NOMO-1 (cell line): ENCODE results near the gene TRIP12.
"Not testable (repeated sequence)": the region's sequence is repeated elsewhere in the genome, so short reads cannot be mapped to it uniquely, and the experiment has no call there.

Source experiments
- DNase-seq, 2 experiments: peaks; one replicate each; lab custom pipeline; 2025; ENCODE audit not compliant: unreplicated experiment in 2 of 2; lab: John Stamatoyannopoulos, UW

The TRIP12 gene

DNA sequence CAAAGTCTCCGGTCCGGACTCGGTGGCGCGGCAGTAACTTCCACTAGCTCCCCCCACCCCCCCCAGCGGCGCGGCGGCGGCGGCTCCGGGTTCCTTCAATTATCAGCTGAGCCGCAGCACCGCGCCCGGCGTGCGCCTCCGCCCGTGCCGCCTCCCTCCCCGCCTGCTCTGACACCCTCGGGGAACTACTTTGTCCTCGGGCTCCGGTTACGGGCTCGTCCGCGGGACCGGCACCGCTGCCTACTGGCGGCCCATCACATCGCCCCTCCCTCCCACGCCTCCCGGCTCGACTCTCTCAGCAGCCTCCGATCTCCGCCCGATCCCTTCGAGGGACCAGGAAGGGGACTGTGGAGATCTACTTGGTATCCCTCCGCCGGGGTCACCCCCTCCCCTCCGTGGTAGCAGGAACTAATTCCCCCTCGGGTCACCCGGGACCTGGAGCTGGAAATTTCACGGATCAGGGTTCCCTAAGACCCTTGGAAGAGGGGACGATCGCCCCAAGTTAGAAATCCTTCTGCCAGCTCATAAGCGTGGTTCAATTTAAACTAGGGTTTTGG lies at the start of gene TRIP12:
Gene TRIP12, minus strand, starts transcription at position 118 of the 557 bp plus-strand sequence. CDS start 41,930 bp downstream, outside the sequence.
- DNase-seq: peak; percentile 87 to 92

DNA sequence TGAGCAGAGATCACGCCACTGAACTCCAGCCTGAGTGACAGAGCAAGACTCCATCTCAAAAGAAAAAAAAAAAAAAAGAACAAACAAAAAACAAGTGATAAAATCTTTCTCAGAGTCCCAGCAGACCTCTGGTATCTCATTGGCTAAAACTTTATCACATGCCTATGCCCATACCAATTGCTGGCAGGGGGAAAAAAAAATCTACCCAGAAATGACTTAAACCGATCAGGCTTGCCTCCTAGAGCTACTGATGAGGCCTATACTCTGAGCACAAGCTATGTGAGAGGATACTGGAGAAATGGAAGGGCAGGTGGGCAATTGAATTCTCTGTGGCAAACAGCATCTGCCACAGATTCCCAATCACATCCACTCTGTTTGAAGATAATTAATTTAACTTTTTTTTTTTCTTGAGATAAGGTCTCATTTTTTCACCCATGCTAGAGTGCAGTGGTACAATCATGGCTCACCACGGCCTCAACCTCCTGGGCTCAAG lies 49.5 kb upstream of the TRIP12 start:
- DNase-seq: no peak

DNA sequence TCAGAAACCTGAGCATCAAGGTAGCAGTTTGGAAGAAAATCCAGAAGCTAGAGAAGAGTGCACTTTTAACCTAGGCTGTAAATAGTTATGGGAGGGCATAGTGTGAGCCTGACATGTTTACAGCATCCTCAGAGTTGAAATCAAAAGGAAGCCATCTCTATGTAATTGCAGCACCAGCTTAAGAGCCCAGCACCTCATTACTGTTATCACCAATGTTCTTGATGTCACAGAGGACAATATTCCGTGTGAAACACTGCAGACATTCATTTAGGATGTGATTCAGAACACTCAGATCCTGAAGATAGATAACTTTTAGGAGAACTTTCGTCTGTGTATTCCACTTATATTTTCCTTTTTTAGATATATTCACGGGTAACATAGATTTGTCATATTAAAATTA lies 48.6 kb upstream of the TRIP12 start:
- no peak for DNase-seq

DNA sequence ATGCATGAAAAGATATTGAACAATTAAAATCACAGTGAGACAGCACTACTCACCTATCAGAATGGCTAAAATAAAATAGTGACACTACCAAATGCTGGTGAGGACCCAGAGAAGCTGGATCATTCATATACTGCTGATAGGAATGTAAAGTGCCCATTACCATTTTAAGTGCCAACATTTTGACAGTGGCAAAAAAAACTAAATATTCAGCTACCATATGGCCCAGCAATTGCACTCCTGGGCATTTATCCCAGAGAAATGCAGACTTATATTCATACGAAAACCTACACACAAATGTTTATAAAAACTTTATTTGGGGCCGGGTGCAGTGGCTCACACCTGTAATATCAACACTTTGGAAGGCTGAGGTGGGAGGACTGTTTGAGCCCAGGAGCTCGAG lies 48.1 kb upstream of the TRIP12 start:
- DNase-seq: no peak

DNA sequence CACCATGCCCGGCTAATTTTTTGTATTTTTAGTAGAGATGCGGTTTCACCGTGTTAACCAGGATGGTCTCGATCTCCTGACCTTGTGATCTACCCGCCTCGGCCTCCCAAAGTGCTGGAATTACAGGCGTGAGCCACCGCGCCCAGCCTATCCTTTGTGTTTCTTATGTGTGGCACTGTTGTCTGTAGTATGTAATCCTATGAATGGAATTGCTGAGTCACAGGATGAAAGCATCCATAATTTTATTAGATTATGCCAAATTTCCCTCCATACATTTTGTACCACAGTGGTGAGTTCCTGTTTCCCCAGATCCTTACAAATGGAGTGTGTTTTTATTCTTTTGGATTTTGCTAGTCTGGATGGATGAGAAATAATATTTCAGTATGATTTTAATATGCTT lies 41.8 kb upstream of the TRIP12 start:
- not testable (repeated sequence) for DNase-seq

DNA sequence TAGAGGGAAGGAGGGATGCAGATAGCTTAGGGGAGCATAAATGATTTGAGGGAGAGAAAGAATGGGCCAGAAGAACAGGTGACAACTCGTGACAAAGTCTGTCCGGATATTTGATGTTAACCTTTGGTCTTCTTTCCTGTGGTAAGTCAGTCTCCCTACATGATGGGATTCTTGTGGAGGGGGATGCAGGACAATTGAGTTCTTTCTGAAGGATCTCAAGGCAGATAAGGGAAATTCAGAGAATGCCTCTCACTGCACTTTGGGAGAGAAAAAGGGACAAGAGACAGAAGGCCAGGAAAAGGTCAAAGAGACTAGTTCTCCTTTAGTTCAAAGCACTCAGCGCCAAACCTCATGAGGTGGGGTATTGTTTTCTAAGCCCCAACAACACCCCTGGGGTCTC lies 34.7 kb upstream of the TRIP12 start:
- no peak for DNase-seq

DNA sequence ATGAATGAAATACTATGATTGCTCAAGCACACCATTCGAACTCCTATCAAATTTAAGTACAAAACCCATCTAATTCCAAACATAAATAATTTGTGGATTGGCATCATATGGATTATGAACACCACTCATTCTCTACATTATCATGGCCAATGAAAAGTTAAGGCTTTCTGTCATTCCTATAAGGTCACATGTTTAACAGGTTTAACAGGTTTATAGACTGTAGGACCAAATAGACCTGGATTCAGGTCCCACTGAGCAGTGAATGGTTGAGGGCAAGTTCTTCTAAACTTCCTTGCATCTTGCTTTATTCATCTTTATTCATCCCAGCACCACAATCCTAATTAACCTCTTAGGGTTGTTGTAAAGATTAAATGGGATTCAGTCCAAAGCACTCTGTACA lies 33.9 kb upstream of the TRIP12 start:
- DNase-seq: no peak

DNA sequence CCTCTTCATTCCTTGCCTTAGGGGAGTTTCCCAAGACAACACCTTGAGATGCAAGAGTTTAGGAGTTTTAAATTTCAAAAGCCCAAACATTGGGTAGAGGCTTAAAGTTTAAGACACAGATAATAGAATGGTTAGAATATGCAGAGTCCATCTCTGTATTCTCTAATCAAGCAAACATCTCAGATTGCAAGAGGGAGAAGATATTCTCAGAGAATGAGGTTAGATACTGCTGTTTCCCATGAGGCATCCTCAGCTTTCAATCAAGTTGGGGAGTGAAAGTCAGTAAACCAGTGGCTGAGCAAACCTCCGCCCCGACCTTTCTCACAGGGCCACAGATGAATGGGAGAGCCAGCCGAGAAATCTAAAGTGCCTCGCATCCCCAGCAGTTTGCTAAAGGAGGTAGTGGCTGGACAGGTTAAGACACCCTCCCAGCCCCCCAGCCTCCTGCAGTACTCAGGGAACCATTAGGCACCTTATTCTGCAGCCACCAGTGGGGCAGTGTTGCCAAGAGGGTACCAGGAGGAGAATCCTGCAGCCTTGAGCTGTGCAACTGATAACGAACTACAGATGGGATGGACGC lies 30.5 kb upstream of the TRIP12 start:
- no peak for DNase-seq

DNA sequence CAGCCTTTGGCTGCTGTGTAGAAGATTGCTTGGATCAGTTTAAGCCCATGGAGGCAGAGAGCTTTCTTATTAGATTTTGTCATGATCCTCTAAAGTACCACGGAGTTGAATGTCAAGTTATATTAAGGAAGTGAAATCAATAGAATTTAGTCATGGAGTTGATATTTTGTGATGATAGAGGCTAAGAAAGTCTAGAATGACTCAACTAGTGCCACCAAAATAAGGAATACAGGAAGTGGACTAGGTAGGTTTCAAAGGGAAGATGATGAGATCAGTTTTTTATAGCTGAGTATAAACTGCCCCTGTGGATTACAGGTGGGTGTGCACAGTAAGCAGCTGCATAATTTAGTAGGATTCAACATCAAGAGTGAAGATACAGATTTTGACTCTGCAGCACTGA lies 25.7 kb upstream of the TRIP12 start:
- no peak for DNase-seq

DNA sequence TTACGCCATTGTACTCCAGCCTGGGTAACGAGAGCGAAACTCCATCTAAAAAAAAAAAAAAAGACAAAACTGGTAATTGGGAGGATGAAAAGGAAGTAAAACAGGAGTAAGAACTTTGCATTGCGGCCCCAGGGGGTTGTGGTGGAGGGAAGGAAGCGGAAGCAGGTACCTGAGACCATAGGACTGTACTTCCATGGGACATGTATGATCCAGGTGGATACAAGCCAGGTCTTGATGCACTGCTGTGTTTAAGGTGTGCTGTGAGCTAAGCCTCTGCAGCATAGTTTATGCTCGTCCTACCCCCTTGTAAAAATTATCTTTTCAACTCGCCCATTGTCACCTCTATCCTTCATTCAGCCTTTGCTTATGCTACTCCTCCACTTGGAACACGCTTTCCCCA lies 24.2 kb upstream of the TRIP12 start:
- no peak for DNase-seq

DNA sequence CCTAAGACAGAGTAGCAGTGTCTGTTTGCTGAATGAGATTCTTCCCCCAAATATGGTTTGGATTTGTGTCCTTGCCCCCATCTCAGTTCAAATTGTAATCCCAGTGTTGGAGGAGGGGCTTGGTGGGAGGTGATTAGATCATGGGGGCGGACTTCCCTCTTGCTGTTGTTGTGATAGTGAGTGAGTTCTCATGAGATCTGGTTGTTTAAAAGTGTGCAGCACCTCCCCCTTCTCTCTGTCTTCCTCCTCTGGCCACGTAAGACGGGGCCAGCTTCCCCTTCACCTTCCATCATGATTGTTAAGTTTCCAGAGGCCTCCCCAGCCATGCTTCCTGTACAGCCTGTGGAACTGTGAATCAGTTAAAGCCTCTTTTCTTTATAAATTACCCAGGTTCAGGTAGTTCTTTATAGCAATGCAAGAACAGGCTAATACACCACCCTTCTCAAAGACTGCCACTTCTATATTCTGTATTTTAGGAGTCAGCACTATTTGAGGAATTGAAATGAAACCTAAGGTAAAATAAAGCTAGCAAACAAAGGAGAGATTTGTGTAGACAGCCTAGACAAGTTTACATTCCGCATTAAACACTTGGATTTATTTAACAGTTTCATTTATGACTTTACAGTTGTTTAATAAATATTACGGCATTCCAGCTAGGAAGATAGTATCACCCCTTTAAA lies 22.1 kb upstream of the TRIP12 start:
- DNase-seq: no peak

DNA sequence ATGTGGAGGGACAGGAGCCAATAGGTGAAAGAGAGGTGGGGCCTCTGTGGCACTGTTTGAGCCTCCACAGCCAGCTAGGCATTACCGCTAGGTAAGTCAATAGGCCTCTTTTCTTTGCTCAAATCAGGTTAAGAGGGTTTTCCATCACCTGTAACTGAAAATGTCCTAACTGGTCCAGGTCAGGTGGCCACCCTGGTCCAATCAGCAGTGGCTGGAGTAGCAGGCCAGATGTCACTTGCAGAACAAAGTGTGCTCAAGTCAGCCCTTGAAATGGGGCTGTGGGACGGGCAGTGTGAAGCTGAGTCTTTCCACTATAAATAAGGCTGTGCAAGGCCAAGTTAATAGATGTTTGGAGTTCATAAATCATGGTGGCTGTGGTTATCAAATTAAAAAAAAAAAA lies 21.4 kb upstream of the TRIP12 start:
- no peak for DNase-seq

DNA sequence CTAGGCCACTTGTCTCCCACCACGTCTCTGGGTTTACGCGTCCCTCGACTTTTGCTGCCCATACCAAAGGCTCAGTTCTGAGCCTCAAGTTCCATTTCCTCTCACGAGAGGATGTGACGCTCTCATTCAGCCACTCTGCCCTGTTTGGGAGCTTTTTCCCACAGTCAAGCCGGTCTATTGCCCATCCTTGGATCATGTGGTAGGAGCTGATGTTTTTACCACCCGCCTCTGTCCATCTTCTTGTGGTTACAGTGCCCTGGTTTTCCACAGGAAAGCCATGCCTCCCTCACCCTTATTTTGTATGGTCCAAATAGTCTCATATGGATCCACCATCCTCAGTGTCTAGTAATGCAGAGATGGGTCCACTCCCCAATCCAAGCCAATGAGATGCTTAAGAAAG lies 20.9 kb upstream of the TRIP12 start:
- no peak for DNase-seq

DNA sequence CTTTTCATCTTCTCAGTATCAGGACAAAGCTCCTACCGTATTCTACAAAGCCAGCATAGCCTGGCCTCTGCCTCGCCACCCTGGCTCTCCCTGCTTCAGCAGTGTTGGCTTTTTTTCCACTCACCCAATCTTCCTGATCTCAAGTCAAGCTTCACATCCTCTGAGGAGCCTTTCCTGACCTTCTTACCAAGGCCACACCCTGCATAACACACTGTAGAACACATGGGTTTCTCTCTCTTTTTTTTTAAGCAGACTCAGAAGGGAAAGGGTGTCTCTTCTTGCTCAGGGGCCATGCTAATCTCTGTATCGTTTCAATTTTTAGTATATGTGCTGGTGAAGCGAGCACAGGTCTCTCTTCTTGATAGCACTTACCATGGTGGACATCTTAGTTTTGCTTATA lies 15.7 kb upstream of the TRIP12 start:
- no peak for DNase-seq

DNA sequence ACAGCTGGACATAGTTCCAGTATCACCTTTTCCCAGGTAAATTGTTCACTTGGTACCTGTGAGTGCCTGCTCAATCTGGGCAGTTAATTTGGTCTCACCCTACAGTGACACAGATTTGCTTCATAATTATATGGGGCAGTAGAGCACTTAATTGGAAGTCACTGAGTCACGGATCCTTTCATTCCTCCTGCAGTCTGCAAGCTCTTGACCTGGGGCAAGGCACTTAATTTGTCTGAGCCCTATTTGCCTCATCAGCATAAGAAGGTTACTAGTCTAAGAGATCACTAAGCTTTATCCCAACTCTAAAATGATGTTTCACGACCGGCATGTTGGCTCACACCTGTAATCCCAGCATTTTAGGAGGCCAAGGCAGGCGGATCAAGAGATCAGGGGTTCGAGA lies 9.4 kb upstream of the TRIP12 start:
- no peak for DNase-seq

DNA sequence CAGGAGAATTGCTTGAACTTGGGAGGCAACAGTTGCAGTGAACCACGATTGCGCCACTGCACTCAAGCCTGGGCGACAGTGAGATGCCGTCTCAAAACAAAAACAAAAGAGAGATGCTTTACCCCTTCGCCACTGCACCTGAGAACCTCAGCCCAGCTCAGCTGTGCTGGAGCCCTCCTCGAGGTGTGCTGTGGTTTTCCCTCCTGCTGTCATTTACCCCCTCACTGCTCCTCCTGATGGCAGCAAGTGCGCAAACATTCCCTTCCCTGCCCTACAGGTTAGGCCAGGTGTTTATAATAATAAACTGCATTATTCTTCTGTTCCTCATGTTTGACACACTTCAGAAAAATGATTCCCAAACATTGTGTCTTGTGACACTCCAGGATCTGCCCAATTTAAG lies 8.8 kb upstream of the TRIP12 start:
- DNase-seq: no peak

DNA sequence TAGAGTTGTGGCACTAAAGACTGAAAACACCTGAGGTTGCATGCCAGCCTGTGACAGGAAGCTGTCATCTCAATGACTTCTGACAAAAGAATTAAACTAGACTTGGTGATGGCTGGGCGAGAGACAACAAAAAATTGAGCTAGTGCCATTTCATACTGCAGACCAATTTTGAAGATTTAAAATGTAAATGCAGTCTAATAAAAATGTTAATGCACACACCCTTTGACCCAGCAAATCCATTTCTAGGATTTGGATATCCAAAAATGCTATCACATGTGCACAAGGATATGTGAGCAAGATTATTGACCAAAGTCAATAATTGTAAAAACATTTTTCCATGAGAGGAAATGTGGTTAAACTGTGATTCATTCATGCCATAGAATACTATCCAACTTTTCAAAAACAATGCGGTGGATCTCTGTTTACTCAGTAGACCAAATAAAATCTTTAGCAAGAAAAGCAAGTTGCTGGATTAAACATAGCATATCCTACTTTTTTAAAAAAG lies 6.1 kb upstream of the TRIP12 start:
- no peak for DNase-seq

DNA sequence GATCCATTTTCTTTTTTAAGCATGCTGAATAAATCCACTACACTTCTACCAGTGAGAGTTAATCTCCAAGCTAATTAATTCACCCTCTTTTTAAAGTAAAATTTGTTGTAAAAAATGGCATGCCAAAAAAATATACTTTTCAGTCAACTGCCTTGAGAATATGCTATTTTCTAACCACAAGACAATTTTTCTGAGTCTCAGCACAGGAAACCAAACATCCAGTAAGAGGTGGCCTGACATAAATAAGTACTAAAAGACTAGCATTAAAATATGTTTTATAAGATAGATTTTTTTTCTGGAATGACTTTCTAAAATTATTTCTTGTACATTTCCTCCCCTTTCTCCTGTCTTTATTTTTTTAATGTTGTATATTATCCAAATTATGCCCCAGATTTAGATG lies 3.4 kb upstream of the TRIP12 start:
- no peak for DNase-seq

DNA sequence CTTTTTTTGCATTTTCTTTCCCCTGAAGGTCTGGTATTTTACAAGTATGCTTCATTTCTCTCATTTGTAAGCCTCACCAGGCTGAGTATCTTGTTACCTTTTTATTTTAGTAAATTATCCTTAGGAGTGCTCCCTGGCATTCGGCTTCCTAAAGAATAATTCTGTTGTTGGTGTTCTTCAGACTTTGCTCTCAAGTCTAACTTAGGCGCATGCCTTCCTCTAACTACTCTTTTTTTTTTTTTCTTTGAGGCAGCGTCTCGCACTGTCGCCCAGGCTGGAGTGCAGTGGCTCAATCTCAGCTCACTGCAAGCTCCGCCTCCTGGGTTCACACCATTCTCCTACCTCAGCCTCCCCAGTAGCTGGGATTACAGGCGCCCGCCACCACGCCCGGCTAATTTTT lies 2.7 kb upstream of the TRIP12 start:
- DNase-seq: not testable (repeated sequence)

DNA sequence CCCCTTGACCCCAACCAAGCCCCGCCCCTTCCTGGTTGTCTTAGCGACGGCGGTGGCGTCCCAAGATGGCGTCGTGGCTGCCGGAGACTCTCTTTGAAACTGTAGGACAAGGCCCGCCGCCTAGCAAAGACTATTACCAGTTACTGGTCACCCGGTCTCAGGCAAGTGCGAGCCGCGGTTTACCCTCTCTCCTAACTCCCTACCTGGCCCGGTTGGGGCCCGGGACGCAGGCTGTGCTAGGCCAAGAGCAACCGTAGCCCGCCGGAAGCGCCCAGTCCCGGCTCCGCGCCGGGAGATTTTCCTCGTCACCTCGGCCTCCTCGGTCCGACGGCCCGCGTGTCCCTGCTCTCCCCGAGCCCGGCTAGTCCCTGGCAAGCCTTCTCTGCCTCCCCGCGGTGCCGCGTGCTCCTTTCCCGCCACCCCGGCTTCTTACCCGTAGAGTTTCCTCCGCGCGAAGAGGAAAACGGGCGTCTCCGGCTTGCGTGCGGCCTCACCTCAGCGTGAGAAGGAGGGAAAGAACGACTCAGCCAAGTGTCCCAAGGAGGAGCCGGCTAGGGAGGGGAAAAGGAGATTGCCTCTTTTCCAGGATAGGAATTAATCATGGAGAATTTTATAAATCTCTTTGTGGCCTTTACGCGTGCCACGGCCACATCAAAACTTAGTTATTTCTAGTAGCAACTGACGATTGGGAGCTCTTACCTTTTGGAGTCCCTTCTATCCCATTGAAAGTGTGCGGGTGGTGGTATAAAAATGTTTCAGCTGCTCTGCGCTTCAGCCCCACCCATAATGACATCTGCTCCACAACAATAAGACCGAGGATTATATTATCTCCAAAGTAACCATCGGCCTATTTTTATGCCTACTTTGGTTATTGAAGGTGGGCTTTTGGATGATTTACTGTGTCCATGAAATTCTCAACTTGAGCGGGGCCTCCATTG lies 909 bp upstream of the TRIP12 start, which contains the start of gene FBXO36:
Gene FBXO36, plus strand, starts transcription at position 55 of the 938 bp plus-strand sequence. Its CDS starts 11 bp downstream, at position 66.
- peak; percentile 76 to 92 for DNase-seq
